Tibial nerve (tissue), 3 donors: ENCODE measurements around the gene MGAT3.

Experiments
- CTCF ChIP-seq, 5 experiments: fragments of 200-600 bp in 3 of 5; fragments of 450-650 bp in 2 of 5; sonication (generic) in 3 of 5; IDR thresholded peaks; one replicate each; pipeline ENCODE4 v1.5.1; 2016 to 2019; ENCODE audit warnings: antibody characterized with exemption in 5 of 5, mild to moderate bottlenecking in 3 of 5, moderate library complexity in 2 of 5
- POLR2A ChIP-seq, 2 donors: fragments of 450-650 bp; IDR thresholded peaks; one replicate each; pipeline ENCODE4 v1.6.1; 2017; ENCODE audit warnings: antibody characterized with exemption in 2 of 2, mild to moderate bottlenecking in 2 of 2, moderate library complexity in 2 of 2

GRCh38 chr22:39422101-39422500 is 34.7 kb upstream of the MGAT3 start:
- no peak for TF ChIP-seq POLR2A (IDR thresholded peaks at IDR 0.05)
- no peak for TF ChIP-seq CTCF (IDR thresholded peaks at IDR 0.05)
